Iris pigment epithelial cell (primary cell): Measurements from ENCODE around the gene NET1.
"Not testable (repeated sequence)": the region's sequence is repeated elsewhere in the genome, so short reads cannot be mapped to it uniquely, and the experiment has no call there.

ENCODE experiments used
- DNase-seq: peaks from one replicate; pipeline ENCODE4 v3.0.0-alpha.2; 2011; ENCODE audit warnings: low read depth

Gene NET1

GRCh38 chr10:5466451-5467206 is 54.3 kb downstream of the NET1 start:
- DNase-seq: peak; percentile 77

GRCh38 chr10:5467207-5467535 is 54.8 kb downstream of the NET1 start:
- DNase-seq: no peak

DNA sequence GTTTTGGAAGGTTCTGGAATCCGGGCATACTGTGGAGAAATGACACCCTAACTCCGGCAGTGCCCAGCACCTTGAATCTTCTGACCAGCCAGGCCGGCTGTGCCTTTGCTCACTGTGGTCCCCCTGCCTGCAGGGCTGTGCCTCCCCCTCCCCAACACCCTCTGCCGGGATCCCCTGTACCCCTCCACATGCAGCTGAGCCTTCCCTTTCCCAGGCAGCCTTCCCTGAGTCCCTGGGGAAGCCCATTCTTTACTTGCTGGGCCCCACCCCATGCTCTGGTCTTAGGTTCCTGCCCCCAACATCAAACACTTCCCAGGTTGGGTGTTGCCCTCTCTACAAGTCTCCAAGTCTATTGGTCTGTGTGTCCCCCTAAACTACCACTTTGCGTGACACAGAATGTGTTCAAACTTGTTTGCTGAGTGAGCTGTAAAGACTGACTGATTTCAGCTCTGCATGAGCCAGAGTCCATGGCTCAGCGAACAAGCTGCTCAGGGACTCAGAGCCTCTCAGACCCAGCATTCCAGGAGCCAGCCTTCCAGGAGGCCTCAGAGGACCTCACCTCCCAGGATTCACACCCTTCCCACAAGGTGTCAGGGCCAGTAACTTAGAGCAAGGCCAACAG is 55.4 kb downstream of the NET1 start:
- no peak for DNase-seq

DNA sequence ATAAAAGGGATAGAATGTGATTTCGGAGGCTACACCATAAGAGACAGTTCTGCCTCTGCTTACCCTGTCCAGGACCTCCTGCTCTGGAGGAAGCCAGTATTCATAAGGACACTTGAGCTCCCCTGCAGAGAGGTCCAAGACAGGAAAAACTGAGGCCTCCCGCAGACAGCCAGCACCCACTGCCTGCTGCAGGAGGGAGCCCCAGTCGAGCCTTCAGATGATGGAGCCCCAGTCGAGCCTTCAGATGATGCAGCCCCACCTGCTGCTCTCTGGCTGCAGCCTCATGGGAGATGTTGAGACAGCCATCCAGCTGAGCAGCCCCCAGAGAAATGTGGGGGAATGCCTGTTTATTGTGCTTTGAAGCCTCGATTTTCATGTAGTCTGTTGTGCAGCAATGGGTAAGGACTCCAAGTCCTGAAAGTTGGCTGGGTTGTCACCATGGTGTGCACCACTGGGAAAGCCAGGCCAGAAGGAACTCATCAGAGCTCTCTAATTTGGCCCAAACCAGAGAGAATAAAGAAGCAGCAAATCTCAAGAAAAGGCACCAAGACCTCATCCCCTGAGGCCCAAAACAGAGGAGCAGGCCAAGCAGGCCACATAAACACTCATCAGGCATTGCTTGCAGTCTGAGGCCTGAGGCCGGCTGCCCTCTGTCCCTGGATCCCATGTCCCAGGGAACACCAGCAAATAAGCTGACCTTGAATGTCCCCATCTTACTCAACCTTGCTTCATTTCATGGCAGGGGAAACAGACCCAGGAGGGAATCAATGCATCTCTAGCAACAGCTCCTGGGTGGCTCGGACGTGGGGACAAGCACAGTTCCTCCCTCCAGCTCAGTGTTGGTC is 56.1 kb downstream of the NET1 start:
- no peak for DNase-seq

DNA sequence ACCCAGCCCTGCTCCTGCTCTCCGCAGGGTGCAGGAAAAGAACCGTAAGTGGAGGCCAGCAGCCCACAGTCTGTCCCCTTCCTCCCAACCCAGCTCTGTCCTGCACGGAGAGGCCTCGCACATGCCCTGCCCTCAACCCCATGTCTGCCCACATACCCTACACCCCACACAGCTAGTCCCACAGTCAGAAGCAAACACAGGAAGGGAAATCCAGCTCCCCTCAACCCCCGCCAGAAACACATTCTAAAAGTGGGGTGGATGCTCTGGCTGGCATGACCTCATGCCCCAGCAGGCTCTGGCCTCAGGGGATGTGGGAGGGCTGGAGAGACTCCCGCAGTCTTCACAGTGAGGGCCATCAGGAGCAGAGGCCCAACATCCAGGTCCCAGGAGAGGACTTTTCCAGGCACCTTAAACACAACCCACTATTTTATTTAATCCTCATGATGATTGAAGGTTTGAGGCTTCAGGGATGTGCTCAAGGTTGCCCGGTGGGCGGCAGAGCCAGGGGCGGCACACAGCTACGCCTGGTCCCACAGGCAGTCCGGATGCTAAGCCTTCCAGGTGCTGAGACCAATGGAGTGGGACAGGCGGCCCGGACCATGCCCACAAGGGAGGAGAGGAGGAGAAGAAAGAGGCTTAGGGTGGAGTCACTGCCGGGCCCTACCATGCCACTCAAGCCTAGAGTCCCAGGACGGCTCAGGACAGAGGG is 57.1 kb downstream of the NET1 start:
- no peak for DNase-seq

- DNase-seq: no peak
These were observed 57.9 kb downstream of the NET1 start for GRCh38 chr10:5470062-5470751.

- peak; percentile 37 for DNase-seq
These were observed 62.3 kb downstream of the NET1 start for GRCh38 chr10:5474642-5475041.

DNA sequence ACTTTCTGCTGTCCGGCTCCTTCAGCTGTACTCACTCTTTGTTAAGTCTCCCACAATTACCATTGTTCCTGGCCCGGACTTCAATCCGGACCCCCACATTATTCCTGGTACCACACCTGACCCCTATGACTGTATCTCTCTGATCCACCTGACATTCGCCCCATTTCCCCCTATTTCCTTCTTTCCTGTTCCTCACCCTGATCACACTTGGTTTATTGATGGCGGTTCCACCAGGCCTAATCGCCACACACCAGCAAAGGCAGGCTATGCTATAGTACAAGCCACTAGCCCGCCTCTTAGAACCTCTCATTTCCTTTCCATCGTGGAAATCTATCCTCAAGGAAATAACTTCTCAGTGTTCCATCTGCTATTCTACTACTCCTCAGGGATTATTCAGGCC is 62.7 kb downstream of the NET1 start:
- not testable (repeated sequence) for DNase-seq

GRCh38 chr10:5475974-5476807 is 63.8 kb downstream of the NET1 start:
- not testable (repeated sequence) for DNase-seq

DNA sequence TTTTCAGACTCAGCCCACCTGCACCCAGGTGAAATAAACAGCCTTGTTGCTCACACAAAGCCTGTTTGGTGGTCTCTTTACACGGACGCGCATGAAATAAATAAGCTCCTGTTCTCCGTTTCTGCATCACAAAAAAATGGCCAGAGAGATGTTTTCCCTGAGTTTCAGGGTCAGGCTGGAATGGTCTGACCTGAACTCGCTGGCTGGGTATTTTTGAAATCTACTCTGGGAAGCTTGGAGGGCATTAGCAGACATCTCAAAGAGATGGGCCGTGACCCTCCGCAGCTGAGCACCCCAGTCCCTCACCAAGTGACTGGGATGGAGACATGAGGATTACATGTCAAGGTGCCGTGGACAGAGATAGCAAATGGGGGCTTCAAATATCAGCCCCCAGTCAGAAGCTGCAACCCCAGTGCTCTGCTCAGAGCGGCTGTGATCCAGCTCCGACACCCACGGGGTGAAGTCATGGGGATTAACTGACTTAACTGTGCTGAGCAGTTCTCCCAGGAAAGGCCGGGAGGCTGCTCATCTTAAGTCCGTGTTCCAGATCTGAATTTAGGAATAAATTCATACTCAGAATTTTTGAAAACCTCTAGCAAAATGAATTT is 64.7 kb downstream of the NET1 start:
- DNase-seq: peak; percentile 84

- DNase-seq: no peak
These were observed 65.8 kb downstream of the NET1 start for GRCh38 chr10:5477948-5478693.

DNA sequence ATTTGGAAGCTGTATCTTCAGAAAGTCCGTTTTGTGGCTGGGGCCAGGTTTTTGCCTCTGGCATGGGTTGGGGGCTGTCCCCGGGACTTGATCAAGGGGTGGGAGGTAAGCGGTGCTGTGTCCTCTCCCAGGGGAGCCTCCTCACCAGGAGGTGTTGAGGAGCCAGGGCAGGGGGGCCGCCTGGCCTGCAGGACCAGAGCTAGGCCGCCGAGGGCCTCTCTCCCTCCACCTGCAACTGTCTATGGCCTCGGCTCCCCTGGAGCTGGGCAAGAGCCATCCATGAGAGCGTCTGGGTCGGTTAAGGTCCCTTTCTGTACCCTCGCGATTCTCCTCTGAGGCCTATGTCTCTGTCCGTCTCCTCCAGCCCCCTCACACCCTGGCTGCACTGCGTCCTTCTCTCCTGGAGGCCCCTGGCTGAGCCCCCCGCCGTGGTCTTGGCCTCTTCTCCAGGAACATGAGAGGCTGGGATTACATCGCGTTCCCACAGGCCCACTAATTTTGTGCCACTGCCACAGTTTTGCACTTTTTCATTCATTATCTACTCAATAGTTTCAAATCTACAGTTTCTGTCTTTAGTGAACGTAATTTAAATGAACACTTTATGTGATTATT is 66.4 kb downstream of the NET1 start:
- no peak for DNase-seq

GRCh38 chr10:5479481-5480161 is 67.3 kb downstream of the NET1 start:
- no peak for DNase-seq

DNA sequence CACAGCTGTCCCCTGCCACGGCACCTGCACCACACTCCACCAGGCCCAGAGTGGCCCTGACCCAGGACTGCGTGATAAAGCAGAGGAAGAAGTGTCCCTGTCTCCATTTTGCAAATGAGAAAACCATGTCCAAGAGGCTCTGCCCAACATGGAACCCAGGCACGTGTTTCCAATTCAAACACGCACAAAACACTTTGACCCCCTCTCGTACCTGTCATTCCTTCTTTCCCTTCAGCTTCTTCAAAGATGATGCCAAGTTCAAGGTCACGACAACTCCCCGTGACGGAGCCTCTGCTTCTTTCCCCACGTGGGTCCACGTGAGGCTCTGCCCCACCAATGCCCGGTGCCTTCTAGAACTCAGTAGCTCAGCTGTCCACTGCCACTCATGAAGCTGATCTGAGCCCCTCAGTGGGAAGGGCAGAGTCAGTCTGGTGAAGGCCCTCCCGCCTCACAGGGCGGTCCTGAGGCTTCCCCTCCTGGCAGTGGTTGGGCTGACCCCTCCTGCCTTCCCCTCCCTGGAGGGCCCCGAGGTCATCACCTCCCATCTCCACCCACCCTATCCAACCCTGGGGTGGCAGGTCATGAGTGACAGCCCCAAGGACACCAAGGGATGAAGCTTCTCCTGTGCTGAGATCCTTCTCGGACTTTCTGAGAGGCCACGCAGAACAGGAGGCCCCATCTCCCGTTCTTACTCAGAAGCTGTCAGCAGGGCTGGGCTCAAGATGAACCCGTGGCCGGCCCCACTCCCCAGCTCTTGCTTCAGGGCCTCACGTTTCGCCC is 68.0 kb downstream of the NET1 start:
- DNase-seq: no peak

GRCh38 chr10:5481121-5481520 is 68.8 kb downstream of the NET1 start:
- DNase-seq: no peak

DNA sequence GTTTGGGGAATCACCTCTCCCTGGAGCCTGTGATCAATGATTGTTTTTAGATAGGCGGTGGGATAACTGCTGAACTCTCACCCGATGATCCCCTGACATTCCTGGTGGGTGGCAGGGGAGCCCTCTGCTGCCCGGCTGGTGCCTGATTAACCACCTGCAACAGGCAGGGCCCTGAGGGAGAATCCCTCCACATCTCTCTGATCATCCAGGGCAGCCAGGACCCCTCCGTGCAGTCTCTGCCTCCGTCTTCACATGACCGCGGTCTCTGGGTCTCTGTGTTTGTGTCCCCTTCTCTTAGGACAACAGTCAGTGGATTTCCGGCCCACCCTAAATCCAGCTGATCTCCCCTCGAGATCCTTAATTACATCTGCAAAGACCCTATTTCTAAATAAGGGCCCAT is 69.7 kb downstream of the NET1 start:
- DNase-seq: no peak

DNA sequence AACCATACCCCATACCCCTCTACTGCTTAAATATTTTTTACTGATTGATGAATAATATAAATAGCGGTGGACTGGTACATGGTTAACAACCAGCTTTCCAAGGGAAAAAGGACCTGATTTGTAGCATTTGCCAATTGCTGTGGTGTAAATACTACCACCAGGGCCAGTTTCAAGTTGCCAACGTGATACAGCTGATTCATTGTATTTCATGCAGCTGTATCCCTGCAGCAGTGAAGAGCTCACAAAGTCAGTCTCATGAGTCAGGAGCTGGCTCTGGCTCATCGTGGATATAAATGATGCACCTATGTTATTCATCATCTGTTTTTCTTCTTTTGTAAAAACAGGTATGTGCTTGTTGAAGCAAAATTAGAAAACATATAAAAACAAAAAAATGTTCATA is 71.8 kb downstream of the NET1 start:
- DNase-seq: peak; percentile 56

DNA sequence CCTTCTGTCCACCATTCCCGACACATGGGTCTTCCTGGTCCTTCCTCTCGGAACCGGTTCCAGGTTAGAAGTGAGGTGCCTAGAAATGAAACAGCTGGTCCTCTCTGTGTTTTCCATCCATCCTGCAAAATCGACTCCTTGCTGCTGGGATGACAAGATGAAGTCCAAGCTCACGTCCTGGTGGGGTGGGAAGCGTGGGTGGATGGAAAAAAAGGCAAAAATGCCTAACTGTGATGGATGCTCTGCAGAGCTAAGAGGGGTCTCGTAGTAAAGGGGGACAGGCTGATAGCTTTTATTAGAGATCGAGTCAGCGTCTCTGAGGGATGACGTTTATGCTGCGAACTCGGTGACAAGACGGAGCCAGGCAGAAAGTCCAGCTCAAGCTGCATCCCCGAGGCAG is 72.9 kb downstream of the NET1 start:
- DNase-seq: no peak
